Upper lobe of left lung (tissue), 4 donors: ENCODE data around the gene FAM118B.
A peak's percentile ranks its signal among the peaks of the same experiment; 100 is the strongest.

Source experiments
- CTCF ChIP-seq, 6 experiments: fragments of 450-650 bp in 4 of 6; fragments of 200-600 bp in 2 of 6; sonication (generic) in 2 of 6; IDR thresholded peaks; one replicate each; pipeline ENCODE4 v1.5.1; 2016 to 2019; ENCODE audit warnings: antibody characterized with exemption in 6 of 6
- EP300 ChIP-seq, 4 donors: sonication (generic); formaldehyde crosslinking; IDR thresholded peaks; one replicate each; pipeline ENCODE4 v1.5.1; 2017; ENCODE audit warnings: antibody characterized with exemption in 4 of 4, control low read depth in 2 of 4
- POLR2AphosphoS5 ChIP-seq, 2 donors: sonication (generic); formaldehyde crosslinking; IDR thresholded peaks; one replicate each; pipeline ENCODE4 v1.5.1; 2017; ENCODE audit warnings: antibody characterized with exemption in 2 of 2

- TF ChIP-seq EP300 (IDR thresholded peaks at IDR 0.05) (no peak), POLR2AphosphoS5 (IDR thresholded peaks at IDR 0.05) (peak; percentile 75 to 82), CTCF (IDR thresholded peaks at IDR 0.05) (peak in 2 of 6 experiments; percentile 13 to 22)
Observed at GRCh38 chr11:126303623-126304456, 92.3 kb downstream of the FAM118B start, which contains the start of gene DCPS.
